ENCODE data around the gene RAB4B.
A peak's percentile ranks its signal among the peaks of the same experiment; 100 is the strongest.

RAB4B gene

DNA sequence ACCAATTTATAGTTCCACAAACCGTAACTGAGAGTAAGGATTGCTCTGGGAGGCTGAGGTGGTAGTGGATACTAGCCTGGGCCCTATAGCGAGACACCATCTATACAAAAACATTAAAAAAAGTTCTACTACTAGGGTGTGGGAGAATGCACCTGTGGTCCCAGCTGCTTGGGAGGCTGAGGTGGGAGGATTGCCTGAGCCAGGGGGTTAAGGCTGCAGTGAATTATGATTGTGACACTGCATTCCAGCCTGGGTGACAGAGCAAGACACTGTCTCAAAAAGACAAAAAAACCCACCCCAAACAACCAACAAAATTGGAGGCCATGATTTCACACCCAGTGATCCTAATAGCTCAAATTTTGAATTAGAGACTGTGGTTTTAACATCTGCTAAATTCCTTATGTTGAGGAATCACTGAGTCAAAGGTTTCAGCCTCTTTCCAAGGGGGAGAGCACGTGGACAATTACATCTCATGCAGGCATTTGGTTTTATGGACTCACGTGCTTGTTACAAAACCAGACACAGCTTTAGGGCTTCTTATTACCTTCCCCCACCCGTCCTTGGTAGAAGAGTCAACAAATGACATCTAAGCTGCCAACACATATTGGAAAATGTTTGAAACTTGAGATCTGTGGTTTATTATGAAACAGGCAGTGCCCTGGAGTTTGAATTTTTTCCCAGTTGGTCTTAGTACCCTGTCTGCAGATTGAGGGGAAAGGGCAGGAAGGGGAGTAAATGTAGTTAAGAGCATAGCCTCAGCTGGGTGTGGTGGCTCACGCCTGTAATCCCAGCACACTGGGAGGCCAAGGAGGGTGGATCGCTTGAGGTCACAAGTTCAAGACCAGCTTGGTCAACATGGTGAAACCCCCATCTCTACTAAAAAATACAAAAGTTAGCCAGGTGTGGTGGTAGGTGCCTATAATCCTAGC lies 53.7 kb downstream of the RAB4B start (continued):
- TF ChIP-seq ZNF510 (tag by site-specific recombination; IDR thresholded peaks at IDR 0.05; ENCODE audit: insufficient replicate concordance) (no peak), ZNF248 (tag by site-specific recombination; IDR thresholded peaks at IDR 0.05) (no peak), ZNF623 (tag by site-specific recombination; IDR thresholded peaks at IDR 0.05) (0 out of 2 replicates have a peak, but pooled peaks have one; percentile 23), ZSCAN18 (tag by site-specific recombination; IDR thresholded peaks at IDR 0.05) (0 out of 2 replicates have a peak, but pooled peaks have one; percentile 49), KLF1 (tag by site-specific recombination; IDR thresholded peaks at IDR 0.05) (peak; percentile 98), YY1 (tag by site-specific recombination; IDR thresholded peaks at IDR 0.05) (no peak), IKZF3 (tag by site-specific recombination; IDR thresholded peaks at IDR 0.05) (peak; percentile 94), GLIS2 (tag by site-specific recombination; IDR thresholded peaks at IDR 0.05) (peak; percentile 75), ZBTB48 (tag by site-specific recombination; IDR thresholded peaks at IDR 0.05) (peak; percentile 72; the same call in 1 of the 2 replicates), ZFP37 (tag by site-specific recombination; IDR thresholded peaks at IDR 0.05) (peak; percentile 78), ZNF529 (tag by site-specific recombination; IDR thresholded peaks at IDR 0.05; ENCODE audit: insufficient replicate concordance) (no peak), ZNF311 (tag by site-specific recombination; IDR thresholded peaks at IDR 0.05; ENCODE audit: borderline replicate concordance) (no peak), KLF7 (tag by site-specific recombination; IDR thresholded peaks at IDR 0.05; ENCODE audit: borderline replicate concordance) (peak; percentile 91), ZNF169 (tag by site-specific recombination; IDR thresholded peaks at IDR 0.05) (no peak), ZNF654 (tag by site-specific recombination; IDR thresholded peaks at IDR 0.05; ENCODE audit: low read depth) (no peak; the same call in 1 of the 2 replicates), GLI4 (tag by site-specific recombination; IDR thresholded peaks at IDR 0.05) (no peak), HOXC10 (CRISPR knock-in tag; IDR thresholded peaks at IDR 0.05) (no peak), ZNF549 (tag by site-specific recombination; IDR thresholded peaks at IDR 0.05) (no peak; the same call in 1 of the 2 replicates), ZNF121 (tag by site-specific recombination; IDR thresholded peaks at IDR 0.05) (no peak), PATZ1 (tag by site-specific recombination; IDR thresholded peaks at IDR 0.05) (peak; percentile 97), ZNF19 (tag by site-specific recombination; IDR thresholded peaks at IDR 0.05; ENCODE audit: low read depth) (no peak), HOXD13 (CRISPR knock-in tag; IDR thresholded peaks at IDR 0.05; ENCODE audit: borderline replicate concordance) (no peak), ZNF560 (tag by site-specific recombination; IDR thresholded peaks at IDR 0.05; ENCODE audit: borderline replicate concordance) (no peak), TCF7L2 (IDR thresholded peaks at IDR 0.05; ENCODE audit: borderline replicate concordance, low read depth, low read length) (no peak), ZNF792 (tag by site-specific recombination; IDR thresholded peaks at IDR 0.05) (no peak; the same call in 1 of the 2 replicates), ZNF2 (tag by site-specific recombination; IDR thresholded peaks at IDR 0.05) (peak; percentile 77; the same call in 1 of the 2 replicates)
- TF ChIP-seq, protein P1, sequence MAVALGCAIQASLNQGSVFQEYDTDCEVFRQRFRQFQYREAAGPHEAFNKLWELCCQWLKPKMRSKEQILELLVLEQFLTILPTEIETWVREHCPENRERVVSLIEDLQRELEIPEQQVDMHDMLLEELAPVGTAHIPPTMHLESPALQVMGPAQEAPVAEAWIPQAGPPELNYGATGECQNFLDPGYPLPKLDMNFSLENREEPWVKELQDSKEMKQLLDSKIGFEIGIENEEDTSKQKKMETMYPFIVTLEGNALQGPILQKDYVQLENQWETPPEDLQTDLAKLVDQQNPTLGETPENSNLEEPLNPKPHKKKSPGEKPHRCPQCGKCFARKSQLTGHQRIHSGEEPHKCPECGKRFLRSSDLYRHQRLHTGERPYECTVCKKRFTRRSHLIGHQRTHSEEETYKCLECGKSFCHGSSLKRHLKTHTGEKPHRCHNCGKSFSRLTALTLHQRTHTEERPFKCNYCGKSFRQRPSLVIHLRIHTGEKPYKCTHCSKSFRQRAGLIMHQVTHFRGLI (tag by site-specific recombination; IDR thresholded peaks at IDR 0.05) = peak; percentile 84; the same call in 1 of the 2 replicates
- TF ChIP-seq, protein P2, sequence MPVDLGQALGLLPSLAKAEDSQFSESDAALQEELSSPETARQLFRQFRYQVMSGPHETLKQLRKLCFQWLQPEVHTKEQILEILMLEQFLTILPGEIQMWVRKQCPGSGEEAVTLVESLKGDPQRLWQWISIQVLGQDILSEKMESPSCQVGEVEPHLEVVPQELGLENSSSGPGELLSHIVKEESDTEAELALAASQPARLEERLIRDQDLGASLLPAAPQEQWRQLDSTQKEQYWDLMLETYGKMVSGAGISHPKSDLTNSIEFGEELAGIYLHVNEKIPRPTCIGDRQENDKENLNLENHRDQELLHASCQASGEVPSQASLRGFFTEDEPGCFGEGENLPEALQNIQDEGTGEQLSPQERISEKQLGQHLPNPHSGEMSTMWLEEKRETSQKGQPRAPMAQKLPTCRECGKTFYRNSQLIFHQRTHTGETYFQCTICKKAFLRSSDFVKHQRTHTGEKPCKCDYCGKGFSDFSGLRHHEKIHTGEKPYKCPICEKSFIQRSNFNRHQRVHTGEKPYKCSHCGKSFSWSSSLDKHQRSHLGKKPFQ (tag by site-specific recombination; IDR thresholded peaks at IDR 0.05) = peak; percentile 91
- TF ChIP-seq, protein P3, sequence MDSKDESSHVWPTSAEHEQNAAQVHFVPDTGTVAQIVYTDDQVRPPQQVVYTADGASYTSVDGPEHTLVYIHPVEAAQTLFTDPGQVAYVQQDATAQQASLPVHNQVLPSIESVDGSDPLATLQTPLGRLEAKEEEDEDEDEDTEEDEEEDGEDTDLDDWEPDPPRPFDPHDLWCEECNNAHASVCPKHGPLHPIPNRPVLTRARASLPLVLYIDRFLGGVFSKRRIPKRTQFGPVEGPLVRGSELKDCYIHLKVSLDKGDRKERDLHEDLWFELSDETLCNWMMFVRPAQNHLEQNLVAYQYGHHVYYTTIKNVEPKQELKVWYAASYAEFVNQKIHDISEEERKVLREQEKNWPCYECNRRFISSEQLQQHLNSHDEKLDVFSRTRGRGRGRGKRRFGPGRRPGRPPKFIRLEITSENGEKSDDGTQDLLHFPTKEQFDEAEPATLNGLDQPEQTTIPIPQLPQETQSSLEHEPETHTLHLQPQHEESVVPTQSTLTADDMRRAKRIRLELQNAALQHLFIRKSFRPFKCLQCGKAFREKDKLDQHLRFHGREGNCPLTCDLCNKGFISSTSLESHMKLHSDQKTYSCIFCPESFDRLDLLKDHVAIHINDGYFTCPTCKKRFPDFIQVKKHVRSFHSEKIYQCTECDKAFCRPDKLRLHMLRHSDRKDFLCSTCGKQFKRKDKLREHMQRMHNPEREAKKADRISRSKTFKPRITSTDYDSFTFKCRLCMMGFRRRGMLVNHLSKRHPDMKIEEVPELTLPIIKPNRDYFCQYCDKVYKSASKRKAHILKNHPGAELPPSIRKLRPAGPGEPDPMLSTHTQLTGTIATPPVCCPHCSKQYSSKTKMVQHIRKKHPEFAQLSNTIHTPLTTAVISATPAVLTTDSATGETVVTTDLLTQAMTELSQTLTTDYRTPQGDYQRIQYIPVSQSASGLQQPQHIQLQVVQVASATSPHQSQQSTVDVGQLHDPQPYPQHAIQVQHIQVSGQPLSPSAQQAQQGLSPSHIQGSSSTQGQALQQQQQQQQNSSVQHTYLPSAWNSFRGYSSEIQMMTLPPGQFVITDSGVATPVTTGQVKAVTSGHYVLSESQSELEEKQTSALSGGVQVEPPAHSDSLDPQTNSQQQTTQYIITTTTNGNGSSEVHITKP (tag by site-specific recombination; IDR thresholded peaks at IDR 0.05) = peak; percentile 83
